HG02798 (cell line): ENCODE data around the gene PIAS2.

Source experiments
- ATAC-seq: cut with Tn5 transposase; IDR thresholded peaks from one replicate; pipeline ENCODE4 v1.9.1; 2021; ENCODE audit warnings: mild to moderate bottlenecking; ENCODE audit not compliant: unreplicated experiment, poor library complexity

PIAS2 gene

GRCh38 chr18:46770708-46771107 is 146.6 kb downstream of the PIAS2 start:
- no peak for ATAC-seq

- ATAC-seq, result no peak
These were observed 149.0 kb downstream of the PIAS2 start for GRCh38 chr18:46768166-46768921.

GRCh38 chr18:46767217-46767616 is 150.1 kb downstream of the PIAS2 start:
- ATAC-seq, result no peak

GRCh38 chr18:46764586-46764985 is 152.7 kb downstream of the PIAS2 start:
- no peak for ATAC-seq

GRCh38 chr18:46761059-46761769 is 156.1 kb downstream of the PIAS2 start:
- no peak for ATAC-seq

GRCh38 chr18:46759890-46760289 is 157.4 kb downstream of the PIAS2 start:
- no peak for ATAC-seq

- ATAC-seq, result peak; percentile 26
These were observed 160.6 kb downstream of the PIAS2 start, which contains the start of gene ST8SIA5 for GRCh38 chr18:46756559-46757201. TSS of gene ST8SIA5 (minus strand) at chr18:46757053. CDS start at chr18:46756508, 545 bp downstream.

- no peak for ATAC-seq
These were observed 161.2 kb downstream of the PIAS2 start for GRCh38 chr18:46756025-46756558.

GRCh38 chr18:46755315-46756024 is 161.8 kb downstream of the PIAS2 start:
- no peak for ATAC-seq

GRCh38 chr18:46754661-46755292 is 162.5 kb downstream of the PIAS2 start:
- ATAC-seq, result no peak

- ATAC-seq, result peak; percentile 75
These were observed 163.1 kb downstream of the PIAS2 start for GRCh38 chr18:46754188-46754587.
